Body of pancreas (tissue), 4 donors: ENCODE data around the gene MAML2.

Experiments used
- POLR2A ChIP-seq, 3 donors: fragments of 450-650 bp; IDR thresholded peaks; one replicate each; pipeline ENCODE4 v1.6.1; 2016; ENCODE audit warnings: antibody characterized with exemption in 3 of 3, mild to moderate bottlenecking in 2 of 3
- TF ChIP-seq, protein P1 (sequence below), 7 experiments: fragments of 450-650 bp in 4 of 7; fragments of 200-600 bp in 3 of 7; sonication (generic) in 3 of 7; IDR thresholded peaks; one replicate each; pipeline ENCODE4 v1.5.1; 2016 to 2019; ENCODE audit warnings: antibody characterized with exemption in 7 of 7

DNA sequence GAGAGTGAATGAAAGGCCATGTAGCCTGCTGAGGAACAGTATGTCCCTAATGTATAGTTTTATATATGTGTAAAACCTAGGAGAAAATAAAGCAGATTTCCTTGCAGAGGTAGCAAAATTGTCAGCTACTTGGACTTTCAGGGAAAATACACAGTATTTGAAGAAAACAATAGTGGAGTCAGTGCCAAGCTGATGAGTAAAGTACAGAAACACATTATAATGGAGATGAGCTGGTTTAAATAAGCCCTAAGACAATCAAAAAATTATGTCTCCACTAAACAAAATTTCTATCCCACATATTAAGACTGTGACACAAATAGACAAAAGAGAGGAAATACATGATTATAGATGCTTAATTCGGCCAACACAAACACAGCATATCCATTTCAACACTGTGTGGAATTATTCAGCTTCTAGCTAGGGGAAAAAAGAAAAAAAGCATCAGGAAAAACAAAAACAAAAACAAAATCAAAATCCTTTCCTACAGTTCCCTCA is 75.9 kb downstream of the MAML2 start:
- no peak for TF ChIP-seq POLR2A (IDR thresholded peaks at IDR 0.05)
- TF ChIP-seq, protein P1, sequence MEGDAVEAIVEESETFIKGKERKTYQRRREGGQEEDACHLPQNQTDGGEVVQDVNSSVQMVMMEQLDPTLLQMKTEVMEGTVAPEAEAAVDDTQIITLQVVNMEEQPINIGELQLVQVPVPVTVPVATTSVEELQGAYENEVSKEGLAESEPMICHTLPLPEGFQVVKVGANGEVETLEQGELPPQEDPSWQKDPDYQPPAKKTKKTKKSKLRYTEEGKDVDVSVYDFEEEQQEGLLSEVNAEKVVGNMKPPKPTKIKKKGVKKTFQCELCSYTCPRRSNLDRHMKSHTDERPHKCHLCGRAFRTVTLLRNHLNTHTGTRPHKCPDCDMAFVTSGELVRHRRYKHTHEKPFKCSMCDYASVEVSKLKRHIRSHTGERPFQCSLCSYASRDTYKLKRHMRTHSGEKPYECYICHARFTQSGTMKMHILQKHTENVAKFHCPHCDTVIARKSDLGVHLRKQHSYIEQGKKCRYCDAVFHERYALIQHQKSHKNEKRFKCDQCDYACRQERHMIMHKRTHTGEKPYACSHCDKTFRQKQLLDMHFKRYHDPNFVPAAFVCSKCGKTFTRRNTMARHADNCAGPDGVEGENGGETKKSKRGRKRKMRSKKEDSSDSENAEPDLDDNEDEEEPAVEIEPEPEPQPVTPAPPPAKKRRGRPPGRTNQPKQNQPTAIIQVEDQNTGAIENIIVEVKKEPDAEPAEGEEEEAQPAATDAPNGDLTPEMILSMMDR (IDR thresholded peaks at IDR 0.05) = no peak
